ENCODE data around the gene CEP85L. TPM values are rescaled to one million over a fixed set of nuclear protein-coding genes. Genes with fewer than 3 reads are reported as not detected.

CEP85L gene
- total RNA-seq (2022; extraction: Qiagen RNA extraction; ENCODE audit: low read depth), result 1.1 to 1.7 TPM (median 1.6 TPM) in 5 replicates

DNA sequence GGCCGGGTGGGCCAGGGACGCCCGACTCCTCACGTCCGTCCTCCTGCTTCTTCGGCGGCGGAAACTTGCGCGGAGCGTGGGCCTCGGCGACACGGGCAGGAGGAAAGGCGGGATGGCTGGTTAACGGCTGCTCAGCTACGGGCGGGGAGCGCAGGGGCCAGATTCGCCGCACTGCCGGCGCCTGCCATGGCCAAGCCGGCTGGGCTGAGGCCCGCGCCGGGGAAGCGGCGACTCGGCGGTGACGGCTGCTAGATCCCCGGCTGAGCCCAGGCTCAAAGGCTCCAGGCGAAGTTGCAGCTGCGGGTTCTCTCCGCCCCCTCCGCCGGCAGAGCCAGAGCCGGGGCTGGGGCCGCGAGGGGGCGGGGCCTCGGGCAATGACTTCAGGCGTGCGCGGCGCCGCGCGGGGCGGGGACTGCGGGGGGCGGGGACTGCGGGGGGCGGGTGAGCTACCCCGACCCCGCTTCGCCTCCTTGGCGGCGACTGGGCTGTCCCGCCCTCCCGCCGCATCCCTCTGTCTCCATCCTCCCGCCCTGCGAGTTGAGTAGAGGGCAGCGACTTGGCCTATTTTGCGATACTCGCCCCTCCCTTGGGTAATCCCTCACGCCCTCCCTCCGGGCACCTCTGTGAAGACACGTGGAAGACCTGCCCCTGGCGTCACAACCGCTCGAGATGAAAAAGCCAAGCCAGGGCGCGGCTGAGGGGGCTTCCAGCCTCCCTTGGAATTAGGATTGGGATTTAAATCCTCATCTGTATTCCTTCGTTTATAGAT lies at the start of gene CEP85L:
Gene CEP85L, minus strand, starts transcription at position 310 of the 769 bp plus-strand sequence. CDS start 322 bp downstream, outside the sequence.

DNA sequence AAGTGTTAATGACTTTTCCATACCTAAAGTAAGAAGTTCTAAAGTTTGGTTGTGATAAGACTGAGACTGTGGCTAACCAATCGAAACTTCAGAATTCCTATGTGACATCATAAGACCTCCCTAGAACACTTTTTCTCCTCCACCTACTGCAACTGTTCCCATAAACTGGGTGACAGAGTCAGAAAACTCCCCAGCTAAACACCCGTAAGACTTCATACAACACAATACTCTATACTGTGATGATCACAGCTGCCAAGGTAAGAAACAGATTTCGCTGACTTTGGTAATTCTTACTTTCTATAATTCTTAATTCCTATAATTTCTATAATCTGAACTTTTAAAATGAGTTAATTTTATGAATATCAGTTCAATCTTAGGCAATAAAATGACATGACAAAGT lies 103.3 kb downstream of the CEP85L start, which contains the start of gene PLN:
Gene PLN, plus strand, starts transcription at position 161 of the 400 bp plus-strand sequence. CDS start 10,626 bp downstream, outside the sequence.

Other genes with a start within 250 kb of the CEP85L start
- gene PLN, start 103.3 kb downstream of the CEP85L start, total RNA-seq (2022; extraction: Qiagen RNA extraction; ENCODE audit: low read depth), result not detected in 5 replicates
- 9.7 to 11.3 TPM (median 10.7 TPM) in 5 replicates for gene ASF1A, start 242.6 kb upstream of the CEP85L start, total RNA-seq (2022; extraction: Qiagen RNA extraction; ENCODE audit: low read depth)

Data from A549 treated with CpdA at 1 μM for 4 hours (cell line).